Memory B cell (primary cell): ENCODE results near the gene GHRH.

Source experiments
- ATAC-seq: fragments of 150-1000 bp; cut with Tn5 transposase; 2 replicates; pipeline ENCODE4 v1.10.0; 2021; ENCODE audit warnings: low read depth, mild to moderate bottlenecking, moderate library complexity
- DNase-seq, 2 donors: peaks; one replicate each; pipeline ENCODE4 v3.0.0; 2022; ENCODE audit warnings: low spot score in 2 of 2
- H3K27ac Mint-ChIP-seq: one replicate; pipeline ENCODE4 v1.8.0; 2022; ENCODE audit warnings: mild to moderate bottlenecking, moderate library complexity, mixed read lengths
- H3K27me3 Mint-ChIP-seq: one replicate; pipeline ENCODE4 v1.8.0; 2022; ENCODE audit warnings: mixed read lengths
- H3K36me3 Mint-ChIP-seq: one replicate; pipeline ENCODE4 v1.8.0; 2022; ENCODE audit warnings: mild to moderate bottlenecking, mixed read lengths
- H3K4me1 Mint-ChIP-seq: one replicate; pipeline ENCODE4 v1.8.0; 2022; ENCODE audit warnings: mixed read lengths
- H3K4me3 Mint-ChIP-seq: one replicate; pipeline ENCODE4 v1.8.0; 2022; ENCODE audit warnings: mild to moderate bottlenecking, moderate library complexity, mixed read lengths
- H3K9me3 Mint-ChIP-seq: one replicate; pipeline ENCODE4 v1.8.0; 2022; ENCODE audit warnings: mixed read lengths

Gene GHRH, protein sequence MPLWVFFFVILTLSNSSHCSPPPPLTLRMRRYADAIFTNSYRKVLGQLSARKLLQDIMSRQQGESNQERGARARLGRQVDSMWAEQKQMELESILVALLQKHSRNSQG

GRCh38 chr20:37261714-37262113 lies at the start of gene GHRH:
Gene GHRH, minus strand, starts transcription at chr20:37261814. Its CDS starts 4,925 bp downstream, at chr20:37256889.
- peaks cover 3% of the 10 kb centered on the region for H3K4me1 Mint-ChIP-seq
- no peaks in the 10 kb centered on the region for H3K36me3 Mint-ChIP-seq
- no peak within 1 kb of the TSS for H3K4me3 Mint-ChIP-seq
- H3K27me3 Mint-ChIP-seq = peaks cover 3% of the 10 kb centered on the region
- no peaks in the 10 kb centered on the region for H3K9me3 Mint-ChIP-seq
- ATAC-seq (no peak), DNase-seq (no peak)
- no peak within 1 kb of the TSS for H3K27ac Mint-ChIP-seq

DNA sequence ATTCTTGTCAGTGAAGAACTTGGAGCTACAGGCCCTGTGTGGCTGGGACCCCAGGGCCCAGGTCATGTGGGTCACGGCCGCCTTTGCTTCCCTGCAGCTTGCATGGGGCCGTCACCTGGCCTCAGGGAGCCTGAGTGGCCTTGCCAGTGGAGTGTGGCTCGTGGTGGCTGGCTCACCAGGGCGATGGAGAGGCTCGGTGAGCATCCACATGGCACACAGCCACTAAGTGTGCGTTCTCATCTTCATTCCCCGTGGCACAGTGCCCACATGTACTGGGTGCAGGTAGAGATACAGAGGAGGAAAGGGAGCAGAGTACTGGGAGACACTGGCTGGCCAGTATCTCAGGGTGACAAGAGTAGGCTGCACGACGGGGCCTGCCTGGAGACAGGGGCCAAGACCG lies 49.3 kb upstream of the GHRH start:
- Mint-ChIP-seq H3K27me3 (no peaks in the 10 kb centered on the region), H3K9me3 (no peaks in the 10 kb centered on the region), H3K4me1 (peaks cover 15% of the 10 kb centered on the region), H3K27ac (no peak overlapping the region), H3K4me3 (no peak overlapping the region), H3K36me3 (peaks cover 22% of the 10 kb centered on the region)
- no peak for ATAC-seq
- no peak for DNase-seq

GRCh38 chr20:37309936-37310590 lies 48.4 kb upstream of the GHRH start:
- no peaks in the 10 kb centered on the region for H3K9me3 Mint-ChIP-seq
- H3K27ac Mint-ChIP-seq = no peak overlapping the region

GRCh38 chr20:37309290-37309689 lies 47.7 kb upstream of the GHRH start:
- Mint-ChIP-seq H3K27ac (no peak overlapping the region), H3K27me3 (no peaks in the 10 kb centered on the region), H3K4me3 (no peak overlapping the region), H3K4me1 (peaks cover 15% of the 10 kb centered on the region), H3K36me3 (peaks cover 31% of the 10 kb centered on the region), H3K9me3 (no peaks in the 10 kb centered on the region)
- no peak for DNase-seq
- ATAC-seq = no peak

More at GRCh38 chr20:37309936-37310590, 48.4 kb upstream of the GHRH start:
- DNase-seq (no peak), ATAC-seq (no peak)
- no peaks in the 10 kb centered on the region for H3K27me3 Mint-ChIP-seq
- H3K4me1 Mint-ChIP-seq = peaks cover 10% of the 10 kb centered on the region
- peaks cover 25% of the 10 kb centered on the region for H3K36me3 Mint-ChIP-seq
- H3K4me3 Mint-ChIP-seq = no peak overlapping the region

DNA sequence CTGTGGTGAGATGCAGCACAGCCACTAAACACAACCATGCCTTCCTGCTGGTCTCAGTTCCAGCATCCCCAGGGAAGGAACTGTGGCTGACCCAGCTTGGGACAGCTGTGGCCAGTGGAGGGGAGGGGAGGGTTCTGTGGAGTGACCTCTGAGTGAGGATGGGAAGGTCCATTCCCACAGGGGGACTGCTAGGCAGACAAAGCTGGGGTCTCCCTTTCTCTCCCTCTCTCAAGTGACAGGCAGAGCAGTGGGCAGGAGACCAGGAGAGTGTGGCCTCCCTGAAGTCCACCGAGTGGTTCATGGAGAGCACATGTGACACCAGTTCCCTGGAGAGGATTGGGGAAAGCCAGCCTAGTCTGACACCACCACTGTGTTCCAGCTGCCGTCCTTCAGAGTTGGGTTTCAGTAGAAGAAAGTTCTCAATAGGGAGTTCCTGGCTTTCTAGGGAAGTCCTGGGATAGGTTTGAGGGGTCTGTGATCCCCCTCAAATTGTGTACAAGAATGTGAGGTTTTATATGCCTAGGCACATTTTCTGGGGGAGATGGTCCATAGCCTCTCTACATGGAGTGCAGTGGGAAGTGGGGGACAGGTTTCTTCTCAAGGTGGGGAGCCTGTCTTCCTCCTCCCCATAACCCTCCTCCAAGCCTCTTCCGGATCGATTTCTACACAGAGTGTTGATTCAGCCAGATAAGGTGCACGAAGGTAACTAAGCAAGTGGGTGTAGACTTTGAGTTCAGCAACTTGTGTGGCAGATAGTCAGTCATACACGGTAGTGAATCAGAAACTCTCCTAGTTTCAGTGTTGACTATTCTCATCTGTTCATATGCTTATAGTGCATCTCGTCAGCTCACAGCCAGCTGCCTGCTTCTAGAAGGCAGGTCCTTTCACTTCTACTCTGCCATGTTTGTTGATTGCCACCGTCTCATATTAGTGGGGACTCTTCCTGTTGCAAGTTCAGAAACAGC lies 46.8 kb upstream of the GHRH start:
- Mint-ChIP-seq H3K9me3 (no peaks in the 10 kb centered on the region), H3K36me3 (peaks cover 27% of the 10 kb centered on the region), H3K27me3 (no peaks in the 10 kb centered on the region), H3K4me3 (no peak overlapping the region), H3K27ac (no peak overlapping the region), H3K4me1 (peaks cover 9% of the 10 kb centered on the region)
- no peak for DNase-seq
- ATAC-seq = no peak

- no peak for ATAC-seq
- DNase-seq = no peak
- Mint-ChIP-seq H3K4me1 (peaks cover 9% of the 10 kb centered on the region), H3K27ac (no peak overlapping the region), H3K36me3 (peaks cover 34% of the 10 kb centered on the region), H3K4me3 (no peak overlapping the region), H3K27me3 (no peaks in the 10 kb centered on the region), H3K9me3 (no peaks in the 10 kb centered on the region)
Observed at GRCh38 chr20:37305839-37306238, 44.2 kb upstream of the GHRH start.

DNA sequence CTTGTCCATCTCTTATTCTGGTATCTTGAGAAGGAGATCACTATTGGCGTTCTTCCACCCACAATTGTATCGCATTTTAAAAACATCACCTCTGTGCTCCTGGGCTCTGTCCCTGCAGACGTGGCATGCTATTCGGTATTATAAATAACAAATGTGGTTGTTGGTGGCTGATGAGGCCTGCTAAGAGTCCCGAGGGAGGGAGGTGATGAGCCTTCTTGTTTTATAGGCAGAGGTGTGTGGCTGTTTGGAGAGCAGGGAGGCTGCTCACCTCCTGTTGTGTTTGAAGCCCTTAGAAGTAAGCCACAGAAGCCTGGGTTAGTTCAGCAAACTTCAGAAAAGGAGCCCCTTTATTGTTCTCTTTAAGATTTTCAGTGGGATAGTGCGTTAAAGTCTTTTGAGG lies 43.5 kb upstream of the GHRH start:
- Mint-ChIP-seq H3K36me3 (peaks cover 35% of the 10 kb centered on the region), H3K4me3 (no peak overlapping the region), H3K27ac (no peak overlapping the region), H3K4me1 (peaks cover 12% of the 10 kb centered on the region), H3K9me3 (no peaks in the 10 kb centered on the region), H3K27me3 (no peaks in the 10 kb centered on the region)
- no peak for ATAC-seq
- no peak for DNase-seq

DNA sequence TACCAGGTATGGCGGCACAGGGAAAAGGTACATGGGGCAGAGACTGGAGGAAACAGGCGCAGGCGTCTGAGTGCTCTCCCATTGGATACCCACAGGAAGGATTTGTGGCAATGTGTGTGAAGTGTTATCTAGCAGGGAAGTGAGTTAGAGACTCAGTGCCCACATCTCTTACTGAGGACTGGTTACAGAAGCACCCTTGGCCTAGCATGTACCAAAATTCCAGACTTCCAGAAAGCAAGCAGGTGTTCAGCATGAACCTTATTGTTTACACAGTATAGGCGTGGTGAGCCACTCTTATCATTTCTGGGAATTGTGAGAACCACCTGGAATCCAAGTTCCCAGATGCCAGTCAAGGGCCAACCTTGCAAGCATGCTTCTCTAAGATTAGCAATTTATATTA lies 42.0 kb upstream of the GHRH start:
- Mint-ChIP-seq H3K4me3 (no peak overlapping the region), H3K27me3 (no peaks in the 10 kb centered on the region), H3K9me3 (no peaks in the 10 kb centered on the region), H3K4me1 (peaks cover 13% of the 10 kb centered on the region), H3K36me3 (peaks cover 33% of the 10 kb centered on the region), H3K27ac (no peak overlapping the region)
- ATAC-seq (no peak), DNase-seq (no peak)

DNA sequence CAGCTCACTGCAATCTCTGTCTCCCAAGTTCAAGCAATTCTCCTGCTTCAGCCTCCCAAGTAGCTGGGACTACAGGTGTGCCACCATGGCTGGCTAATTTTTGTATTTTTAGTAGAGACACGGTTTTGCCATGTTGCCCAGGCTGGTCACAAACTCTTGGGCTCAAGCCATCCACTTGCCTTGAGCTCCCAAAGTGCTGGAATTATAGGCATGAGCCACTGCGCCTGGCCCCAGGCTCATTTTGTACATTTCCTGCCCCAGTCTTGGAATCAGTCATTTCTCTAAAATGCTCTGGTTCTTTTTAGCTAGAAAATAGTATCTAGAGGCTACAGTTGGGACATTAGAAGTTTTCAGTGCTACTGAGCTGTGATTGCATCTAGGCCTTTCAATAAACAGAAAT lies 41.4 kb upstream of the GHRH start:
- peaks cover 35% of the 10 kb centered on the region for H3K36me3 Mint-ChIP-seq

DNA sequence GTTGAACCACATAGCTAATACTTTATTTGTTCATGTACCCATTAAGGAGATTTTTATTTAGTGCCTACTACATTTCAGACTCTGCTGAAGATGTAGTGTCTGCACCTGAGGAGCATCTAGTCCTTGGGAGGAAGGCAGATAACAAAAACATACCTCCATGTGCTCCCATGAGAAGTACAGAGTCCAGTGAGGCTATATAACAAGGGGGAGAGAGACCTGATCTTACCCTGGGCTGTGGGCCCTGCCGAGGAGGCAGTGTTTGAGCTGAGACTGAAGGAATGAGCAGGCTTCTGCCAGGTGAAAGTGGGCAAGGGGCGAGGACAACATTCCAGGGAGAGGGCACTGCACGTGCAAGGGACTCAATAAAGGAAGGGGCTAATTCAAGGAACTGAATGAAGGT lies 39.9 kb upstream of the GHRH start:
- Mint-ChIP-seq H3K36me3 (peaks cover 35% of the 10 kb centered on the region), H3K4me1 (peaks cover 19% of the 10 kb centered on the region), H3K27me3 (no peaks in the 10 kb centered on the region), H3K9me3 (no peaks in the 10 kb centered on the region), H3K27ac (no peak overlapping the region), H3K4me3 (no peak overlapping the region)
- ATAC-seq (no peak), DNase-seq (no peak)

More for the DNA sequence above, 41.4 kb upstream of the GHRH start:
- H3K4me1 Mint-ChIP-seq = peaks cover 16% of the 10 kb centered on the region
- no peak for ATAC-seq
- no peak for DNase-seq
- no peaks in the 10 kb centered on the region for H3K27me3 Mint-ChIP-seq
- no peaks in the 10 kb centered on the region for H3K9me3 Mint-ChIP-seq
- H3K4me3 Mint-ChIP-seq = no peak overlapping the region
- H3K27ac Mint-ChIP-seq = no peak overlapping the region

DNA sequence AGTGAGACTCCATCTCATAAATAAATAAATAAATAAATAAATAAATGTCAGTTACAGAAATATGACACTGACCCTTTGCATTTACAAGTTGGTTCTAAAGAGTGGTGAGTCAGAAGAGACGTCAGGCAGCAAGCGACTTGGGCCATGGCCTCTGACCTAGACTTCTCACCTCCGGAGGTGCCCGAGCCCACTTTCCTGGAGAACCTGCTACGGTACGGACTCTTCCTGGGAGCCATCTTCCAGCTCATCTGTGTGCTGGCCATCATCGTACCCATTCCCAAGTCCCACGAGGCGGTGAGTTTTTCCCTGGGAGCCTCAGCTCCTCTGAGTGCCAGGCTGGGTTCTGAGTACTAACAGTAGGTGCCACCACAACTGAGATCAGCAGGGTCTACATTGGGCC lies 39.5 kb upstream of the GHRH start:
- DNase-seq (no peak), ATAC-seq (no peak)
- Mint-ChIP-seq H3K9me3 (no peaks in the 10 kb centered on the region), H3K36me3 (peaks cover 34% of the 10 kb centered on the region), H3K27me3 (no peaks in the 10 kb centered on the region), H3K4me3 (no peak overlapping the region), H3K4me1 (peaks cover 22% of the 10 kb centered on the region), H3K27ac (no peak overlapping the region)

DNA sequence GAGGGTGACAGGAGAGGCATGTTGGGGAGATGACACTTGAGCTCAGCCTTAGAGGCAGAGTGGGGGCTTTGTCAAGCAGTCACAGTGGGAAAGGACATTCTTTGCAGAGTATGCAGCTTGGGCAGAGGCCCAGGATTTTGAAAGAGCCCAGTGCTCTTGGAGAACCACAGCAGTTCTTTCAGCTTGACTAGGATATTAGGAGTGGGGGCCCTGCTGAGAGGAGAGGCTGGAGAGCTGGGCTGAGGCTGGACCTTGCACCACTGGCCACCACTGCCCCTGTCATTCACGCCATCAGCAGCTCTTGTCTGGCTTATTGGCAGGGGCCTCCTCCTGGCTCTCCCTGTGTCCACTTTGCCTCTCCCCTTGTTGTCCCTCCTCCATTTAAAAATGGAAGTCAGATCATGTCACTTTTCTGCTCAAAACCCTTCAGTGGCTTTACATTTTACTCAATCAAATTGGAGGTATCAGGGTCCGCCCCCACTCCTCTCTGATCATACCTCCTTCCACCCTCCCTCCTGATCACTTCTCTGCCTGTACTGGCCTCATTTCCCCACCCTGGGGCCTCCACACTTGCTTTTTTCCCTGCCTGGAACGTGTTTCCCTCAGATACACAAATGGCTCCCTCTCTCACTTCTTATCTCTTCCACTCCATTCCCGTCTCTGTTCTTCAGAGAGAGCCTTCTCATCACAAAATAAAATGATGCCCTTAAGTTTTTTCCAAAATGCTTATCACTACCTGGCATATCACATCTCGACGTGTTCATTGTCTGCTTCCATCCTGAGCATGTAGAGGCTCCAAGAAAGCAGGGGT lies 38.3 kb upstream of the GHRH start:
- Mint-ChIP-seq H3K4me1 (peaks cover 24% of the 10 kb centered on the region), H3K4me3 (no peak overlapping the region), H3K27ac (no peak overlapping the region), H3K9me3 (no peaks in the 10 kb centered on the region), H3K27me3 (no peaks in the 10 kb centered on the region), H3K36me3 (peaks cover 33% of the 10 kb centered on the region)
- DNase-seq = no peak
- no peak for ATAC-seq

DNA sequence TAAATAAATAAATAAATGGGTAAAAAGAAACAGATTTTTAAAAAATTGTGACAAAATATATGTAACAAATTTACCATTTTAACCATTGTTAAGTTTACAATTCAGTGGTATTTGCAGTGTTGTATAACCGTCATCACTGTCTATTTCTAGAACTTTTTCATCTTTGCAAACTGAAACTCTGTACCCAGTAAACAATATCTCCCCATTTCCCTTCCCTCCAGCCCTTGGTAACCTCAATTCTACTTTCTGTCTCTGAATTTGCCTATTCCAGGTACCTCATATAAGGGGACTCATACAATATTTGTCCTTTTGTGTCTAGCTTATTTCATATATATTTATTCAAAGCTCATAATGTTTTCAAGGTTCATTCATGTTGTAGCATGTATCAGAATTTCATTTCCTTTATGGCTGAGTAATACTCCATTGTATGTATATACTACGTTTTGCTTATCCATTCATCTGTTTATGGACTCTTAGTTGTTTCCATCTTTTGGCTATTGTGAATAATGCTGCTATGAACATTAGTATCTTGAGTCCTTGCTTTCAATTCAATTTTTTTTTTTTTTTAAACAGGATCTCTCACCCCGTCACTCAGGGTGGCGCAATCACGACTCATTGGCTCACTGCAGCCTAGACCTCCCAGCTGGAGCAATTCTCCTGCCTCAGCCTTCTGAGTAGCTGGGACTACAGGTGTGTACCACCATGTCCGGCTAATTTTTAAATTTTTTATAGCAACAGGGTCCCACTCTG lies 36.8 kb upstream of the GHRH start:
- Mint-ChIP-seq H3K36me3 (peaks cover 33% of the 10 kb centered on the region), H3K27me3 (no peaks in the 10 kb centered on the region), H3K4me1 (peaks cover 27% of the 10 kb centered on the region), H3K27ac (no peak overlapping the region), H3K9me3 (peaks cover 3% of the 10 kb centered on the region), H3K4me3 (no peak overlapping the region)
- no peak for ATAC-seq
- DNase-seq = no peak
